Subcutaneous preadipocyte (primary cell): ENCODE data around the gene PXDC1. TPM values are rescaled to one million over a fixed set of nuclear protein-coding genes. Genes with fewer than 3 reads are reported as not detected.

Experiments
- small RNA-seq: library from RNA; depleted of rRNA; stranded (forward); fragments of <200 nt; gene quantifications from one replicate; pipeline ENCODE3, GENCODE V24; 2012
- total RNA-seq: library from RNA; depleted of rRNA; stranded (reverse); fragments of >200 nt; gene quantifications from 2 replicates; pipeline ENCODE4 v1.2.3, GENCODE V29; 2012

The PXDC1 gene, protein sequence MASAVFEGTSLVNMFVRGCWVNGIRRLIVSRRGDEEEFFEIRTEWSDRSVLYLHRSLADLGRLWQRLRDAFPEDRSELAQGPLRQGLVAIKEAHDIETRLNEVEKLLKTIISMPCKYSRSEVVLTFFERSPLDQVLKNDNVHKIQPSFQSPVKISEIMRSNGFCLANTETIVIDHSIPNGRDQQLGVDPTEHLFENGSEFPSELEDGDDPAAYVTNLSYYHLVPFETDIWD
- total RNA-seq = 38.7 and 41.9 TPM in 2 replicates

DNA sequence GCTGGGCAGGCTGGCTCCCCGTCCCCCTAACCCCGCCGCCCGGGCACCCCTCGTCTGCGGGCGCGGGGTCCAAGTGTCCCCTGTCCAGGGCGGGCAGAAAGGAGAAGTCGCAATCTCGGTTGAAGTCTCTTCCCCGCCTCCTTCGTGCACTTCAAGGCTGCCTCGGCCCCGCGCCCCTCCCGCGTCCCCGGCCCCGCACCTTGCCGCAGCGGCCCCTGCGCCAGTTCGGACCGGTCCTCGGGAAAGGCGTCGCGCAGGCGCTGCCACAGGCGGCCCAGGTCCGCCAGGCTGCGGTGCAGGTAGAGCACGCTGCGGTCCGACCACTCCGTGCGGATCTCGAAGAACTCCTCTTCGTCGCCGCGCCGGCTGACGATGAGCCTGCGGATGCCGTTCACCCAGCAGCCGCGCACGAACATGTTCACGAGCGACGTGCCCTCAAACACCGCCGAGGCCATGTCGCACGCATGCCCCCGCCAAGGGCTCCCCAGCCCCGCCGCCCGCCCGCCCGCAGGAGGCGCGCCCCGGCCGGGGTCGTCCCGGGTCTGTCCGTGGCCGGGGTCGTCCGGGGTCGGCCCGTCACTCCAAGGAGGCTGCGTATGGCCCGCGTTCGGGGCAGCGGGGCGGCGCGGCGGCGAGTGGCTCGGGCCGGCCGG, at the start of gene PXDC1:
Gene PXDC1, minus strand, starts transcription at position 637 of the 653 bp plus-strand sequence. Its CDS starts 182 bp downstream, at position 455.

Small RNA genes within 50 kb of the gene (small RNA-seq; reads per million reads assigned to genes)
- not detected for gene AL033523.1

Other genes with a start within 250 kb of the PXDC1 start
- gene FAM50B, start 97.7 kb upstream of the PXDC1 start, total RNA-seq = 3.9 and 6.6 TPM in 2 replicates